IMR-90 (cell line): Measurements from ENCODE around the gene TRAPPC3.

Experiments used
- CTCF ChIP-seq: conservative IDR thresholded peaks from 2 replicates; pipeline ENCODE4 v1.5.1; 2012; ENCODE audit warnings: mild to moderate bottlenecking, low read depth, low read length, improper control_type of control experiment
- POLR2A ChIP-seq: IDR thresholded peaks from 2 replicates; pipeline ENCODE4 v1.6.1; 2012; ENCODE audit warnings: mild to moderate bottlenecking, low read depth, low read length
- RFX5 ChIP-seq: IDR thresholded peaks from 2 replicates; pipeline ENCODE4 v1.8.0; 2012; ENCODE audit warnings: low read depth, mild to moderate bottlenecking, low read length, moderate library complexity
- SMC3 ChIP-seq: fragments of 150-350 bp; IDR thresholded peaks from 2 replicates; pipeline ENCODE4 v1.6.1; 2016; ENCODE audit warnings: low read depth, mild to moderate bottlenecking, antibody characterized with exemption, low read length, moderate library complexity
- USF2 ChIP-seq: fragments of 150-350 bp; IDR thresholded peaks from 2 replicates; pipeline ENCODE4 v1.6.1; 2017; ENCODE audit warnings: mild to moderate bottlenecking, antibody characterized with exemption, low read length, low read depth

- TF ChIP-seq SMC3 (no peak), RFX5 (no peak), POLR2A (no peak), CTCF (no peak), USF2 (no peak)
Measured at GRCh38 chr1:36107394-36107793, 41.9 kb downstream of the TRAPPC3 start.
